Nephron progenitor cell (in vitro differentiated cells): Measurements from ENCODE around the gene GPALPP1.

ENCODE experiments used
- DNase-seq: peaks from one replicate; pipeline ENCODE4 v3.0.0; 2021
- H3K27ac Mint-ChIP-seq: 2 replicates; pipeline ENCODE4 v1.8.0; 2021; ENCODE audit warnings: mild to moderate bottlenecking, moderate library complexity, mixed read lengths
- H3K27me3 Mint-ChIP-seq: 2 replicates; pipeline ENCODE4 v1.8.0; 2021; ENCODE audit warnings: mild to moderate bottlenecking, low read depth, mixed read lengths; ENCODE audit not compliant: poor library complexity
- H3K36me3 Mint-ChIP-seq: 2 replicates; pipeline ENCODE4 v1.8.0; 2021; ENCODE audit warnings: low read depth, mixed read lengths
- H3K4me1 Mint-ChIP-seq: 2 replicates; pipeline ENCODE4 v1.8.0; 2021; ENCODE audit warnings: mixed read lengths
- H3K4me3 Mint-ChIP-seq: 2 replicates; pipeline ENCODE4 v1.8.0; 2021; ENCODE audit warnings: mild to moderate bottlenecking, moderate library complexity, mixed read lengths
- H3K9me3 Mint-ChIP-seq: 2 replicates; pipeline ENCODE4 v1.8.0; 2021; ENCODE audit warnings: mild to moderate bottlenecking, moderate library complexity, mixed read lengths
- TF ChIP-seq, protein P1 (sequence below): fragments of 200-600 bp; sonication (generic); IDR thresholded peaks from 2 replicates; pipeline ENCODE4 v1.5.0; 2021; ENCODE audit warnings: antibody characterized with exemption

GPALPP1 gene

DNA sequence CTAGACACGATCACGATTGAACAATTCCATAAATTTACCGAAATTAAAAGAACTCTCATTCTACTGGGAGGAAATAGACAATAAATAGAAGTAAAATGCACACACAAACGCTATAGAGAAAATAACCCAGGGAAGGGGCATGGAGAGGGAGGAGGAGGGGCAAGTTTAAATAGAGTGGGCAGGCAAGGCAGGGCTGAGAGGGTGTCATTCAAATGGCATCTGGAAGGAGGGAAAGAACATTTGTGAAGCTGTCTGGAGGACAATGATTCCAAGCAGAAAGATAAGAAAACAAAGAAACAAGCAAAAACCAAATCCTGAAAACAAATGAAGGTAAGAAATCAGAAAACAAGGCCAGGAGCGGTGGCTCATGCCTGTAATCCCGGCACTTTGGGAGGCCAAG lies 85.4 kb downstream of the GPALPP1 start:
- peaks cover 8% of the 10 kb centered on the region for H3K27me3 Mint-ChIP-seq
- H3K36me3 Mint-ChIP-seq, result no peaks in the 10 kb centered on the region
- no peak overlapping the region for H3K27ac Mint-ChIP-seq
- no peak for DNase-seq
- TF ChIP-seq, protein P1, sequence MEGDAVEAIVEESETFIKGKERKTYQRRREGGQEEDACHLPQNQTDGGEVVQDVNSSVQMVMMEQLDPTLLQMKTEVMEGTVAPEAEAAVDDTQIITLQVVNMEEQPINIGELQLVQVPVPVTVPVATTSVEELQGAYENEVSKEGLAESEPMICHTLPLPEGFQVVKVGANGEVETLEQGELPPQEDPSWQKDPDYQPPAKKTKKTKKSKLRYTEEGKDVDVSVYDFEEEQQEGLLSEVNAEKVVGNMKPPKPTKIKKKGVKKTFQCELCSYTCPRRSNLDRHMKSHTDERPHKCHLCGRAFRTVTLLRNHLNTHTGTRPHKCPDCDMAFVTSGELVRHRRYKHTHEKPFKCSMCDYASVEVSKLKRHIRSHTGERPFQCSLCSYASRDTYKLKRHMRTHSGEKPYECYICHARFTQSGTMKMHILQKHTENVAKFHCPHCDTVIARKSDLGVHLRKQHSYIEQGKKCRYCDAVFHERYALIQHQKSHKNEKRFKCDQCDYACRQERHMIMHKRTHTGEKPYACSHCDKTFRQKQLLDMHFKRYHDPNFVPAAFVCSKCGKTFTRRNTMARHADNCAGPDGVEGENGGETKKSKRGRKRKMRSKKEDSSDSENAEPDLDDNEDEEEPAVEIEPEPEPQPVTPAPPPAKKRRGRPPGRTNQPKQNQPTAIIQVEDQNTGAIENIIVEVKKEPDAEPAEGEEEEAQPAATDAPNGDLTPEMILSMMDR, result no peak
- peaks cover 4% of the 10 kb centered on the region for H3K9me3 Mint-ChIP-seq
- H3K4me3 Mint-ChIP-seq, result no peak overlapping the region
- no peaks in the 10 kb centered on the region for H3K4me1 Mint-ChIP-seq

DNA sequence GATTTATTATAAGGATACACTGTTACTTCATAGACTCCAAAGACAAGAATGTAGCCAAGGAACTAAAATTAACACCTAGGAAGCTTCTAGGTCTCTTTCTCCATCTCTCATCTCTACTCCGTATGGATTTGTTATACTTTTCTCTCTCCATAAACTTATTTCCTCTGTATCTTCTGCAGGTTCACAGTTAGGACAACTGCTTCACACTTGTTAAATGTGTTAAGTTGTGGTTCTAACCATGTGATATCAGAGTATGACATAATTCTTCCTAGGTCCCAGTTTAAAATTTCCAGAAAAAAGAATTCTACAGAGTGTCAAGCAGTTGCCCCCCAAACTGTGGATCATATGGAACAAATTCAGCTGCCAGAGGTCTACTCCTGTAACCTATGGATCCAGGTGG lies 88.7 kb downstream of the GPALPP1 start:
- Mint-ChIP-seq H3K4me3 (no peak overlapping the region), H3K9me3 (peaks cover 4% of the 10 kb centered on the region), H3K36me3 (no peaks in the 10 kb centered on the region), H3K27me3 (peaks cover 18% of the 10 kb centered on the region), H3K27ac (no peak overlapping the region), H3K4me1 (peaks cover 7% of the 10 kb centered on the region)
- DNase-seq, result no peak
- TF ChIP-seq, protein P1, result no peak
